HG03457 (cell line): ENCODE results near the gene DPP8.
"Not testable (repeated sequence)": the region's sequence is repeated elsewhere in the genome, so short reads cannot be mapped to it uniquely, and the experiment has no call there.

Experiments used
- ATAC-seq: cut with Tn5 transposase; IDR thresholded peaks from one replicate; pipeline ENCODE4 v1.9.1; 2021; ENCODE audit warnings: moderate number of reproducible peaks; ENCODE audit not compliant: unreplicated experiment

The DPP8 gene

GRCh38 chr15:65516997-65517865 lies at the start of gene DPP8:
Gene DPP8, minus strand, starts transcription at chr15:65517689. Its CDS starts 5,136 bp downstream, at chr15:65512553.
- peak; percentile 83 for ATAC-seq

GRCh38 chr15:65561934-65562333 lies 44.4 kb upstream of the DPP8 start:
- ATAC-seq = no peak

DNA sequence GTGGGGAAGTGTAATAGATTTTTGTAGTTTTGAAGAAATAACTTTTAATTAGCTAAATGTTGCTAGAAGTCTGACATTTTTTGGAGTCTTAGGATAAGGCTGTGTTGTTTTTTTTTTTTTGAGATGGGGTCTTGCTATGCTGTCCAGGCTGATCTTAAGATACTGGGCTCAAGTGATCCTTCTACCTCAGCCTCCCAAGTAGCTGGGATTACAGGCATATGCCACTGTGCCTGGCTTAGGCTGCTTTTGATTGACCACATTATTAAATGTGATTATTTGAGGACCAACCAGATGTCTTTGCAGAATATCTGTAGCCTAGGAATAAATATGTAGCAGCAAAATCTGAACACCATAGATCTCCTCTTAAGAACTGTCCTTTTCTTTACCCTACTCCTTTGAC lies 42.5 kb upstream of the DPP8 start:
- no peak for ATAC-seq

DNA sequence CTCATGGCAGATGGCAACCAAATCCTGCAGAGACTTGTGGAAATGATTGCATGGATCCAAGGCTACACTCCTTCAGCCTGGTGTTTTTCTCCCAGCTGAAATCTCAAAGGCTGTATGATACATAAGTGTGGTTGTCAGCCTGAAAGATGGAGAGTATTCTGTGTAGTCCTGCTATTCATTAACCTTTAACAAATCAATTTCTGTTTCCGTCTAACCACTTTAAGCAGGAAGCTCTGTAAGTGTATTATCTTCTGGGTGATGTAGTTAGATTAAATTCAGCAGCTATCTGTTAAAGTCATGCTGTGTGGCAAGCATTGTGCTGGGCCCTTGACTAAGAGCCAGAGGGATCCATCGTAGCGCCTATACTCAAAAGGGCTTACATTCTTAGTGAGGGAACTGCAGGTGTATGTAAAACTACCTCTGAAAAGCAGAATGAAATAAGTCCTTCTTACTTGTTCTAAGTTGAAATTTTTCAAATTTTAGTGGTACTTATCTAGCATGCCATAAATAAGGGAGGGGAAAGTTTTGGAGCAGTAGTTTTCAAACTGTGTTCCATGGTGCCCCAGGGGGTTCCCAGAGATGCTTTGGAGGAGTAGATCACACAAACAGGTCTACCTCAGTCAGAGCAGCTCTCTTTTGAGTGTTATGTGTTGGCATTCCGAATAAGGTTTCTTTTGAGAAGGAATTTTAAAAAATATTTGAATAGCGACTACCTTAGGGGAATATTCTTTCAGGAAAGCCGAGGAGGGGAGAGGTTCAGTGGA lies 41.7 kb upstream of the DPP8 start:
- ATAC-seq = no peak

DNA sequence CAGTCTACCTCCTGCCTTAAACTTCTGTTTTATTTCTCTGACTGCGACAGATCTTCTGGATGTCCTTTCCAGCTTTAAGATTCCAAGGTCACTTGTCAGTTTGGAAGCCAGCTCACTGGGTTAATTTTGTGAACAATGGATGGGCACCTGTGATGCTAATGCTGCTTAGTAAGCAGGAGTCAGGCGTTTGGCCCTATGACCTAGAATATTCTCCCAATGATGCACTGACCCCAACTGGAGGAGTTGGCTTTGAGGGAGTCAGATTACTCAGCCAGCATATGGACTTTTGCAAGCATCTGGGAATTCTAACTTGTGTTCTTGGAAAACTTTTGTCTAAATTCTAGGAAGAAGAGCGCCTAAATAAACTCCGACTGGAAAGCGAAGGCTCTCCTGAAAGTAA lies 40.8 kb upstream of the DPP8 start:
- no peak for ATAC-seq

DNA sequence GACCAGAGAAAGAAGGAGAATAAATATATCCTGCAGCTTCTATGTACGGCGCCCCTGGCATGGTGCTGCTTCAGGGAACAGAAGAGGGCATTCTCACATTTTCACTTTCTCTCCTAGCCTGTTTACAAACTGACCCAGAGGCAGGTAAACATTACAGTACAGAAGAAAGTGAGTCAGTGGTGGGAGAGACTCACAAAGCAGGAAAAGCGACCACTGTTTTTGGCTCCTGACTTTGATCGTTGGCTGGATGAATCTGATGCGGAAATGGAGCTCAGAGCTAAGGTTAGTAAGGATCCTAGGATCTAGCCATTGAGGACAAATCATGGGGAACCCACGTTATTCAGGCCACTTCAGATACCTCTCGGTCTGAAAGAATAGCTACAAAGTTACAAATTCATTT lies 39.1 kb upstream of the DPP8 start:
- no peak for ATAC-seq

DNA sequence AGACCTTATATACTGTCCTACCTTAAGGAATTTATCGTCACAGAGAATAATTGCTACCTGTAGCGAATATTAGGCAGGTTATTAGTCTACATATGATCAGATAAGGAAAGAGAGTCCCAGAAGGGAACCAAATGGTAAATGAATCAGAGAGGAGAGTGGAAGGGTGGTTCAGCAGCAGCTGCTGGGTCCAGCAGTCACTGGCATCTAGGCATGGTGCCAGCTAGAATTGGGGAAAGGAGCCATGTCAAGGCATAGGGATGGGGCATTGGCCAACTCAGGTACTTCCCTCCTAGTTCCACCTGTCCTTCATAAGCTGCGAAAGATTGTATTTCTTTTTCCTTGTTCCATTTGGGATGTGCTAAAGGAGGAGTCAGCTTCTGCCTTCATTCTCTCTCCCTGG lies 36.2 kb upstream of the DPP8 start:
- no peak for ATAC-seq

GRCh38 chr15:65552851-65553250 lies 35.4 kb upstream of the DPP8 start:
- ATAC-seq = not testable (repeated sequence)

GRCh38 chr15:65551183-65551582 lies 33.7 kb upstream of the DPP8 start:
- ATAC-seq = no peak

DNA sequence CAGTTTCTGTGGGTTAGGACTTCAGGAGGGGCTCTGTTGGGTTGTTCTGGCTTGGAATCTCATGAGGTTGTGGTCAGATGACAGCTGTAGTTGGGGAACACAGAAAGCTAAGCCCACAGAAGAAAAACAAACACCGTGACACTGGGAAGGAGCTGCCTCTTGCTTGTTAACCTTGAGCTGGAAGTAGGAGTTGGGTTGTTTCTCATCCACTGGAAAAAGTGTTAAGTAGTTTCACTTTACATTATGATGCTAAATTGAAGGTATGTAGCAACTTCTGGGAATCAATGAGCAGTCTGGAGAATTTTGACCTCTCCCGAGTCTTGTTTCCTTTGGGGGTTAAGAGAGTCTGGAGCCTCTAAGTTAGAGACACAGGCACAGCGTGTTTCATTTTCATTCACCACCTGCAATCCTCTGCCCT lies 33.2 kb upstream of the DPP8 start:
- no peak for ATAC-seq

DNA sequence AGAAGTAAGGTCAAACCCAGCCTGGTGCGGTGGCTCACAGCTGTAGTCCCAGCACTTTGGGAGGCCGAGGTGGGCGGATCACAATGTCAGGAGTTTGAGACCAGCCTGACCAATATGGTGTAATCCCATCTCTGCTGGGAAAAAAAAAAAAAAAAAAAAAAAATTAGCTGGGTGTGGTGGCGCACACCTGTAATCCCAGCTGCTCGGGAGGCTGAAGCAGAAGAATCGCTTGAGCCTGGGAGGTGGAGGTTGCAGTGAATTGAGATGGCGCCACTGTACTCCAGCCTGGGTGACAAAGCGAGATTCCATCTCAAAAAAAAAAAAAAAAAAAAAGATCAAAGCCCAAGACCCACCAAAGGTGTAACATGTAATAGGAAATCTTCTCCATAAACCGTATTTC lies 31.8 kb upstream of the DPP8 start:
- ATAC-seq = not testable (repeated sequence)

- ATAC-seq = no peak
These were observed 30.4 kb upstream of the DPP8 start for GRCh38 chr15:65547841-65548240.

GRCh38 chr15:65541231-65541820 lies 23.8 kb upstream of the DPP8 start:
- no peak for ATAC-seq

- no peak for ATAC-seq
These were observed 22.8 kb upstream of the DPP8 start for GRCh38 chr15:65540314-65540713.

DNA sequence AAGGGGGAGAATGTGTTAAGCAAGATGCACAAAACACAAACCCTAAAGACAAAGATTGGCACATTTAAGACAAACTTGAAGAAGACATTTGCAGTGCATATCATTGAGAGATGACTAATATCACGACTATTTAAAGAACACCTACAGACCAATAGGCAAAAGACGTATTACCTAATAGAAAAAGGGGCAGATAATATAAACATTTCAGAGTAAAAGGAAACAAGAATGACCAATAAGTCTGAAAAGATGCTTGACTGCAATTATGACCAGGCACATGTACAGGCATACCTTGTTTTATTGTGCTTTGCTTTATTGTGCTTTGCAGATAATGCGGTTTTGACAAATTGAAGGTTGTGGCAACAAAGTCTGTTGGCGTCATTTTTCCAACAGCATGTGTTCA lies 17.7 kb upstream of the DPP8 start:
- no peak for ATAC-seq

GRCh38 chr15:65533057-65533756 lies 15.7 kb upstream of the DPP8 start:
- no peak for ATAC-seq

- ATAC-seq = no peak
These were observed 15.2 kb upstream of the DPP8 start for GRCh38 chr15:65532738-65533051.

- ATAC-seq = peak; percentile 57
These were observed 13.0 kb upstream of the DPP8 start, which contains the start of gene HACD3 for GRCh38 chr15:65530318-65531111. Gene HACD3, plus strand, starts transcription at chr15:65530463. Its CDS starts 169 bp downstream, at chr15:65530632.

DNA sequence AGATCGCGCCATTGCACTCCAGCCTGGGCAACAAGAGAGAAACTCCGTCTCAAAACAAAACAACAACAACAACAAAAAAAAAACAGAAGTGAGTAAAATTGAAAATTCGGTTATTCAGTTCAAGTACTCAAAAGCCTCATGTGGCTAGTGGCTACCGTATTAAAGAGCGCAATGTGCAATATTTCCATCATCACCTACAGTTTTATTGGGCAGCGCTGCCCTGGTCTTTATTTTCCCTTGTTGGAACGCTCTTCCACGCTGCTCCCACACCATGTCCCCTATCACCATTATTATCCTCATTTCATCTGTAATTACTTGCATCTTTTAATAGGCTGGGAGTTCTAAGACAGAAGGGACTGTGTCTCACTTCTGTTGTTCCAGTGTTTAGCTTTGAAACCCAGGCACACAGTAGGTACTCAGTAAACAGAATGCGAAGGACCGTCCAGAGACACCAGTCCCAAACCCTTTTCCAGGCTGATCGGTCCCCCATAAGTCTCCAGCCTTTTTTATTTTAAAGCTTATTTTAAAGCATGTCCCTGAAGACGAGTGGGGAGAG lies 12.4 kb upstream of the DPP8 start:
- ATAC-seq = no peak

GRCh38 chr15:65528461-65529060 lies 11.1 kb upstream of the DPP8 start:
- no peak for ATAC-seq
